Uterus (tissue), 4 donors: ENCODE results near the gene DDX51. TPM values are rescaled to one million over a fixed set of nuclear protein-coding genes. Genes with fewer than 3 reads are reported as not detected.
"Not testable (repeated sequence)": the region's sequence is repeated elsewhere in the genome, so short reads cannot be mapped to it uniquely, and the experiment has no call there.

Experiments used
- DNase-seq, 2 donors: peaks; one replicate each; pipeline ENCODE4 v3.0.0-alpha.2; 2019 to 2020
- H3K27ac ChIP-seq, 2 donors: fragments of 200-600 bp; sonication (generic); 1 replicate in 1 of 2; 2 replicates in 1 of 2; pipeline ENCODE4 v1.5.1; 2016 to 2018
- H3K27me3 ChIP-seq, 2 donors: fragments of 200-600 bp; sonication (generic); one replicate each; pipeline ENCODE4 v1.5.1; 2018 to 2019; ENCODE audit warnings: control low read depth in 1 of 2
- H3K36me3 ChIP-seq, 2 donors: fragments of 200-600 bp; sonication (generic); one replicate each; pipeline ENCODE4 v1.5.1; 2019; ENCODE audit warnings: control low read depth in 1 of 2
- H3K4me1 ChIP-seq, 2 donors: fragments of 200-600 bp; sonication (generic); one replicate each; pipeline ENCODE4 v1.5.1; 2018 to 2019; ENCODE audit warnings: control low read depth in 1 of 2
- H3K4me3 ChIP-seq, 2 donors: fragments of 200-600 bp; sonication (generic); 1 replicate in 1 of 2; 2 replicates in 1 of 2; pipeline ENCODE4 v1.5.1; 2018 to 2019; ENCODE audit warnings: mild to moderate bottlenecking in 1 of 2
- H3K9me3 ChIP-seq, 2 donors: fragments of 200-600 bp; sonication (generic); one replicate each; pipeline ENCODE4 v1.5.1; 2019; ENCODE audit warnings: control low read depth in 1 of 2
- POLR2A ChIP-seq, 2 donors: fragments of 450-650 bp; IDR thresholded peaks; one replicate each; pipeline ENCODE4 v1.6.1; 2016; ENCODE audit warnings: antibody characterized with exemption in 2 of 2, mild to moderate bottlenecking in 1 of 2, moderate library complexity in 1 of 2
- intact Hi-C: fragments of 100-400 bp; cut with DNase I; formaldehyde crosslinking; loops from one replicate; pipeline ENCODE4 v1.15.1; 2023; ENCODE audit warnings: low total_unique reads
- total RNA-seq, 4 donors: library from RNA; depleted of rRNA in 3 of 4; stranded (reverse); fragments of >200 nt in 3 of 4; gene quantifications; one replicate each; pipeline versions ENCODE4 v1.1.0 to v1.2.4, GENCODE V29; 2014 to 2023
- TF ChIP-seq, protein P1 (sequence below), 4 experiments: fragments of 200-600 bp in 2 of 4; fragments of 450-650 bp in 2 of 4; sonication (generic) in 2 of 4; IDR thresholded peaks; one replicate each; pipeline ENCODE4 v1.5.1; 2016 to 2019; ENCODE audit warnings: antibody characterized with exemption in 4 of 4, mild to moderate bottlenecking in 2 of 4, moderate library complexity in 1 of 4
- donor health status: DM: yes; HTN: yes; CAD: no.

Gene DDX51
- total RNA-seq, 4 donors from 2014 or later = 7.9 to 53.3 (median 16.6) TPM

- Histone ChIP-seq H3K4me1 (peaks cover 0 to 12% of the 10 kb centered on the region in 2 donors), H3K9me3 (no peaks in the 10 kb centered on the region), H3K4me3 (no peak overlapping the region), H3K27me3 (no peaks in the 10 kb centered on the region), H3K27ac (no peak overlapping the region), H3K36me3 (no peaks in the 10 kb centered on the region)
- intact Hi-C loops = no loop called here
- TF ChIP-seq, protein P1, sequence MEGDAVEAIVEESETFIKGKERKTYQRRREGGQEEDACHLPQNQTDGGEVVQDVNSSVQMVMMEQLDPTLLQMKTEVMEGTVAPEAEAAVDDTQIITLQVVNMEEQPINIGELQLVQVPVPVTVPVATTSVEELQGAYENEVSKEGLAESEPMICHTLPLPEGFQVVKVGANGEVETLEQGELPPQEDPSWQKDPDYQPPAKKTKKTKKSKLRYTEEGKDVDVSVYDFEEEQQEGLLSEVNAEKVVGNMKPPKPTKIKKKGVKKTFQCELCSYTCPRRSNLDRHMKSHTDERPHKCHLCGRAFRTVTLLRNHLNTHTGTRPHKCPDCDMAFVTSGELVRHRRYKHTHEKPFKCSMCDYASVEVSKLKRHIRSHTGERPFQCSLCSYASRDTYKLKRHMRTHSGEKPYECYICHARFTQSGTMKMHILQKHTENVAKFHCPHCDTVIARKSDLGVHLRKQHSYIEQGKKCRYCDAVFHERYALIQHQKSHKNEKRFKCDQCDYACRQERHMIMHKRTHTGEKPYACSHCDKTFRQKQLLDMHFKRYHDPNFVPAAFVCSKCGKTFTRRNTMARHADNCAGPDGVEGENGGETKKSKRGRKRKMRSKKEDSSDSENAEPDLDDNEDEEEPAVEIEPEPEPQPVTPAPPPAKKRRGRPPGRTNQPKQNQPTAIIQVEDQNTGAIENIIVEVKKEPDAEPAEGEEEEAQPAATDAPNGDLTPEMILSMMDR (IDR thresholded peaks at IDR 0.05) = no peak
- no peak for TF ChIP-seq POLR2A (IDR thresholded peaks at IDR 0.05)
- DNase-seq = peak in 1 of 2 donors; percentile 11
Measured at GRCh38 chr12:132139912-132140311, 4.2 kb downstream of the DDX51 start.

- Histone ChIP-seq H3K9me3 (no peaks in the 10 kb centered on the region), H3K27me3 (no peaks in the 10 kb centered on the region), H3K4me1 (peaks cover 0 to 12% of the 10 kb centered on the region in 2 donors), H3K27ac (no peak overlapping the region), H3K4me3 (no peak overlapping the region), H3K36me3 (no peaks in the 10 kb centered on the region)
- TF ChIP-seq POLR2A (IDR thresholded peaks at IDR 0.05) = no peak
- TF ChIP-seq, protein P1 (IDR thresholded peaks at IDR 0.05) = no peak
- intact Hi-C loops = no loop called here
- peak in 1 of 2 donors; percentile 10 for DNase-seq
Measured at GRCh38 chr12:132138941-132139871, 4.9 kb downstream of the DDX51 start.

DNA sequence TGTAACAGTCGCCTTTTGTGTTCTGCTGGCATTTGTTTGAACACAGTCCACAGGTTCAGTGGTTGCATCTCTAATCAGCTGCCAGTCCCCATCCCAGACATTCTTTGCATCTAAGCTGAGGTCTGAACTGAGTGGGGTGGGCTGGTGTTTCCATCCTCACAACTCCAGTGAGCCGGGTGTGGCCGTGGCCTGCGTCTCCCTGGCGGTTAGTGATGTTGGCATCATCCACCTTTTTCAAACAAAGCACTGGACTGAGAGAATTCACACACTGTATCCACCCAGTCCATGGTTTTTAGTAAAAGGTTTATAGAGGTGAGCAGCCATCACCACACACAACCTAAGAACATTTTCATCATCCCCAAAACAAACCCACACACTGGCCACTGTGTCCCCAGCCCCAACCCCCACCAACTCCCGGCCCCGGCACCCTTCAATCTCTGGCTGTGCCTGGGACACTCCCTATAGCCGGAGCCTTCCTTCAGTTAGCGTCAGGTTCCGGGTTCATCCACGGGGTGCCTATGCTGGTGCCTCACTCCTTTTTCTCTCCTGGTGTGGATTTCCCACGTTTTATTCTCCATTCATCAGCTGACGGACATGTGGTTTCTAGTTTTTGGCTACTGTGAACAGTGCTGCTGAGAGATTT, 6.5 kb downstream of the DDX51 start:
- intact Hi-C loops = no loop called here
- H3K36me3 ChIP-seq = no peaks in the 10 kb centered on the region
- DNase-seq = no peak
- no peaks in the 10 kb centered on the region for H3K27me3 ChIP-seq
- peaks cover 0 to 2% of the 10 kb centered on the region in 2 donors for H3K4me1 ChIP-seq
- TF ChIP-seq, protein P1 (IDR thresholded peaks at IDR 0.05) = no peak
- no peak for TF ChIP-seq POLR2A (IDR thresholded peaks at IDR 0.05)
- no peak overlapping the region for H3K4me3 ChIP-seq
- H3K27ac ChIP-seq = no peak overlapping the region
- no peaks in the 10 kb centered on the region for H3K9me3 ChIP-seq

- intact Hi-C loops, H3K27me3 ChIP-seq, H3K36me3 ChIP-seq, DNase-seq, H3K4me3 ChIP-seq, H3K9me3 ChIP-seq, H3K4me1 ChIP-seq, H3K27ac ChIP-seq: not testable (repeated sequence)
Measured at GRCh38 chr12:132136226-132136625, 7.9 kb downstream of the DDX51 start.

- H3K36me3 ChIP-seq, H3K4me3 ChIP-seq, intact Hi-C loops, H3K9me3 ChIP-seq, DNase-seq, H3K4me1 ChIP-seq, H3K27ac ChIP-seq, H3K27me3 ChIP-seq: not testable (repeated sequence)
Measured at GRCh38 chr12:132134653-132135183, 9.4 kb downstream of the DDX51 start.
